Regular cardiac myocyte (primary cell): ENCODE measurements around the gene NME4. TPM values are rescaled to one million over a fixed set of nuclear protein-coding genes. Genes with fewer than 3 reads are reported as not detected.

ENCODE experiments used
- total RNA-seq: library from RNA; depleted of rRNA; stranded (reverse); fragments of >200 nt; gene quantifications from 2 replicates; pipeline ENCODE4 v1.2.3, GENCODE V29; 2014

Gene NME4
- total RNA-seq, result 56.1 and 80.3 TPM in 2 replicates

DNA sequence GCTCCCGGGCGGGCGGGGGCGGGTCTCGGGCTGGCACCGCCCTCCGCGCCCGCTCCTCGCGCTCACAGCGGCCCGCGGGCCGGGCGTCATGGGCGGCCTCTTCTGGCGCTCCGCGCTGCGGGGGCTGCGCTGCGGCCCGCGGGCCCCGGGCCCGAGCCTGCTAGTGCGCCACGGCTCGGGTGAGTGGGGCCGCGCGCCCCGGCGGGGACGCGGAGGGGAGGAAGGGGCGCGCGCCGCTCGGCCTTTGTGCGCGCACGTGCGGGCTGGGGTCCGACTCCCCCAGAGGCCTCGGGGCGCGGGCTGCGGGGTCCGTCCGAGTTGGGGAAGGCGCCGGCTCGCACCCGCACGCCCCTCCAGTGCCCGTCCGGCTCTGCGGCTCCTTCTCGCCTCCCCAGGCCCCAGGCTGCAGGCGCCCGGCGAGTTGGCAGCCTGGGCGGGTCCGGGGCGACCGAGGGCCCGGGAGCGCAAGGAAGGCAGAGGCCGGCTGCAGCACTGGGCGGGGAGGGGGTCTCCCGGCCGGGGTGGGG, at the start of gene NME4:
NME4 (plus strand) TSS at position 65 of the 527 bp plus-strand sequence; CDS start at position 89, 24 bp downstream.

DNA sequence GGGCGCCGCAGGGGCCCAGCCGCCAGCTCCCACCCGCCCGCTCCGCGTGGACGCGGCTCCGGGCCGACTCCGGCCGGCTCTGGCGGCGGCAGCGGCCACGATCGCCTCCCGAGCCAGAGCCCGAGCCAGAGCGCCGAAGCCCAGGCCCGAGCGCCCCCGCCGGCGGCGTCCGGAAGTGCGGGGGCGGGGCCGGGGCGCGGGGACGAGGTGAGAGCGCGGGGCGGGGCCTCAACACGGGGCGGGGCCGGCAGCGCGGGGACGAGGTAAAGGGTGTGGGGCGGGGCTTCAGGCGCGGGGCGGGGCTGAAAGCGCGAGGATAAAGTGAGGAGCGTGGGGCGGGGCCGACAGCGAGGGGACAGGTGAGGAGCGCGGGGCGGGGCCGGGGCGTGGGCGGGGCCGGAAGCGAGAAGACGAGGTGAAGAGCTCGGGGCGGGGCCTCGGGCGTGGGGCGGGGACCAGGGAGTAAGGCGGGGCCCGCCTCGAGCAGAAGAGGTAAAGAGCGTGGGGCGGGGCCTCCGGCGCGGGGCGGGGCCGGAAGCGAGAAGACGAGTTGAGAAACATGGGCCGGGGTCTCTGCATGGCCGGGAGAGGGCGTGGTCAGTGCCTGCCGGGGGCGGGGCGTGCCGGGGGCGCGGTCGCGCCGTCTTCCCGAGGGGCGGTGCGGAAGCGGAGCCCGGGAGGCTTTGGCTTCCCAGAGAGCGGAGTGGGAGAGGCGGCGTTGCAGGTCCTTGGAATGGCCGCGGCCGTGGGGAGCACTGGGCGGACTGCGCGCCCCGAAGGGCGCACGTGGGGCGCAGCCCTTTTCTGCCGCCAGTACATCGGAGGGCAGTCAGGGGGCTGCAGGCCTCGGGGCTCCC, 44.2 kb upstream of the NME4 start, which contains the start of gene AXIN1:
AXIN1 (minus strand) TSS at position 177 of the 857 bp plus-strand sequence. CDS start 5,698 bp downstream, outside the sequence.

DNA sequence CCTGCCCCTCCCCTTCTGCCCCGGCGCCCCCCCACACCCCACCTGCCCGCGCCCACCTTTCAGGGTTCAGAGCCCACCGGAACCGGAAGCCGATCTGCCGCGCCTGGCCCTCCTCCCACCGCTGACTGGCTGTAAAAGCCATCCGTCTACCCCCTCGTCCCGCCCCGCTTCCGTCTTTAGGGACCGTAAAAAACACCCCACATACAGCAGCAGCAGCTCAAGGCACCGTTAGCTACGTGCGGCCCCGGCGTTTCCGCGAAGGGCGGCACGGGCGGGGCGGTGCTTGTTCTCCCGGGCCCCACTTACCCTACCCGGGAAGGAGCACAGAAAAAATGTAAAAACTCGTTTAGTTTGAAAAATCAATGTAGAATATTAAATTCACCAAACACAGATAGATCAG, 26.6 kb upstream of the NME4 start, which contains the start of gene MRPL28:
MRPL28 (minus strand) TSS at position 96 of the 400 bp plus-strand sequence. CDS start 320 bp downstream, outside the sequence.

DNA sequence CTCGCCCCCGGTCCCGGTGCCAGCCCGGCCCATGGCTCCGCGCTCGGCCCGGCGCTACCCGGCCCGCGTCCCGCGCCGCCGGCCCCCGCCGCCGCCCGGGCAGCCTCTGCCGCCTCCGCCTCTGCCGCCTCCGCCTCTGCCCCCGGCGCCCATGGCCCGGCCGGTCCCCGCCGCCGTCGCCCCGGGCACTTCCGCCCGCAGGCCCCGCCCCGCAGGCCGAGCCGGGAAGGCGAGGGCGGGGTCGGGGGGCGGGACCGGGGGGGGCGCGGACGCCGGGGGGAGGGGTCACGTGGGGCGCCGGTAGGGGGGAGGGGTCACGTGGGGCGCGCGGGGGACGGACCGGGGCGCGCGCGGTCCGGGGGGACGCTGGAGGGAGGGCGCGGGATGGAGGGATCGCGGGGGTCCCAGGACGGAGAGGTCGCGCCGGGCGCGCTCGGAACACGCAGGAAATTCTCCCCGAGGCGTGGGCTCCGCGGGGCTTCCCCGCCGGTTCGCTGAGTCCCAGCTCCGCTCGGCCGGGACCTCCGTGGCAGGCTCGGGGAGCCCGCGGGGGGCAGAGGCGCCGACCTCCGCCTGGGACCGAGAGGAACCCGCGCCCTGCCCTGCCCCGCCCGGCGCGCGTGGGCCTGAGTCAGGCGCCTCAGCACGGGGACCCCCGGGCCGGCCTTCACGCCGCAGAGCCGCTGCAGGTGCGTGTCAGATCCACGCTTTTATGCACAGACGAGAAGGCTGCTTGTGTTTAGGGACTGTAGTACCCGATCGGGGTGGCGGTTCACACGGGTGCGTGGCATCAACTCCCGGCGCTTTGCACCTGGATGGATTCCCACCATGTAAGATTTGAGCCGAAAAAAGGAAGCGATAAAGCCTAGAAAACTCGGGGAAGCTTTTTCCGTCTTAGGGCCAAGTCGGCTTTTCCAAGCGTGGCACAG, 14.9 kb upstream of the NME4 start, which contains the start of gene PGAP6:
PGAP6 (minus strand) TSS at position 190 of the 929 bp plus-strand sequence; CDS start at position 33, 157 bp downstream.

DNA sequence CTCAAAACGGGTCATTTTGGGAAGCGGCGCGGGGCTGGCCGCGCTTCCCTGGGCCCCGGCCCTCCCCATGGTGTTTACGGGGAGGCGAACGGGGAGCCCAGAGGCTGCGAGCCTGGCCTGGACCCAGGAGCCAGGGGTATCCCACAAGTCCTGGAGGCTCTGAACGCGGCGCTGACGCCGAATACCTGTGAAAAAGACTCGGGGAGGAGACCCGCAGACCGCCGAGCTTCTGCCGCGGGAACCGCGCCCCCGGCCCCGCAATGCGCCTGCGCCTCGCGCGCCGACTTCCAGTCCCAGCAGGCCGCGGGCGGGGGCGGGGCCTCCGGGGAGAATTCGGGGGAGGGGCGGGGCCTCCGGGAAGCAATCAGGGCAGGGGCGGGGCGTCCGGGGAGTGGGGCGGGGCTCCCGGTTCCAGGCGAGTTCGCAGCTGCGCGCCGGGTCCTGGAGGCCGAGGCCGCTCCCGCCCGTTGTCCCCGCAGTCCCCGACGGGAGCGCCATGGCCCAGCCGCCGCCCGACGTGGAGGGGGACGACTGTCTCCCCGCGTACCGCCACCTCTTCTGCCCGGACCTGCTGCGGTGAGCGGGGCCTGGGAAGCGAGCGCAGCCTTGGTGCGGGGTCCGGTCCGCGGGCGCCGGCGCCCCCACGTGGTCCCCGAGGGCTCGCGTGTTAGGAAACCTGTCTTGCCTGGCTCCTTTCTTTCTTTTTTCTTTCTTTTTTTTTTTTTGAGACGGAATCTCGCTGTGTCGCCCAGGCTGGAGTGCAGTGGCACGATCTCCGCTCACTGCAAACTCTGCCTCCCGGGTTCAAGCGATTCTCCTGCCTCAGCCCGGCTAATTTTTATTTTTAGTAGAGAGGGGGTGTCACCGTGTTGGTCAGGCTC, 4.7 kb downstream of the NME4 start, which contains the start of gene DECR2:
DECR2 (plus strand) TSS at position 418 of the 881 bp plus-strand sequence; CDS start at position 497, 79 bp downstream.

DNA sequence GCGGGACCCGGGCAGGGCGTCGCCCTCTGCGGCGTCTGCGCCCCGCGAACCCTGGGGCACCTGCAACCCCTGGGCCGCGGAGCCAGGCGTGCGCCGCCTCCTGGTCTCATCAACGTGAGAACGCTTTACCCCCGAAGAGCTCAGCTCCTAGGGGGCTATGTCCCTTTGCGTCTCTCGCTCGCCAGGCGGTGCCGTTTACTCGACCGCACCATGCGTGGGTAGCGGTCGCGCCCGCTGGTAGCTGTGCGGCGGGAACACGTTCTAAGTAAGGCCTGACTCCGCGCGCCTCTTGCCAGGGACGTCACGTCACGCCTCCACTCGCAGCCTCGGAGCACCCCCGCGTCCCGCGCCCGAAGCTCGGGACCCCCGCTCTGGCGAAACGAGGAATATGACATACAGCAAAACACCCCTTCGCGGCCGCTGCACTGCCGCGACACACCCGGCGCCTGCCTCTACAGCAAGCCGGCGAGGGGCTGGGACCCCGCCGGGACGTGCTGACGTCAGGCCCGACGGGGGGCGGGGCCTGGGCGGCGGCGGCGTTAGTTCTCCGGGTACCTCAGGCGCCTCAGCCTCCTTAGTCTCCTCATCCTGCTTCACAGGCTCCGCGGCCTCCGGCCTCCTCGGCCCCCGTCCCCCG, 28.2 kb downstream of the NME4 start, which contains the start of gene RAB11FIP3:
RAB11FIP3 (plus strand) TSS at position 568 of the 637 bp plus-strand sequence. CDS start 358 bp downstream, outside the sequence.

Other genes starting within 250 kb of the NME4 start
- not detected in 2 replicates for gene HBZ, start 244.6 kb upstream of the NME4 start, total RNA-seq
- not detected in 2 replicates for gene HBM, start 231.2 kb upstream of the NME4 start, total RNA-seq
- not detected in 2 replicates for gene HBA2, start 224.3 kb upstream of the NME4 start, total RNA-seq
- gene HBA1, start 220.5 kb upstream of the NME4 start, total RNA-seq, result not detected in 2 replicates
- gene HBQ1, start 216.7 kb upstream of the NME4 start, total RNA-seq, result 0.19 TPM in 1 of 2 replicates, not detected in the other
- gene LUC7L, start 167.8 kb upstream of the NME4 start, total RNA-seq, result 36.9 and 37.4 TPM in 2 replicates
- 61.0 and 91.3 TPM in 2 replicates for gene FAM234A, start 162.4 kb upstream of the NME4 start, total RNA-seq
- gene RGS11, start 121.3 kb upstream of the NME4 start, total RNA-seq, result 0.38 and 2.3 TPM in 2 replicates
- gene ARHGDIG, start 116.6 kb upstream of the NME4 start, total RNA-seq, result 0.85 TPM in 1 of 2 replicates, not detected in the other
- 1.4 TPM in 1 of 2 replicates, not detected in the other for gene PDIA2, start 114.0 kb upstream of the NME4 start, total RNA-seq
- 21.7 and 23.4 TPM in 2 replicates for gene AXIN1, start 44.5 kb upstream of the NME4 start, total RNA-seq
- 44.3 and 110 TPM in 2 replicates for gene MRPL28, start 26.7 kb upstream of the NME4 start, total RNA-seq
- gene PGAP6, start 15.2 kb upstream of the NME4 start, total RNA-seq, result 62.9 and 66.8 TPM in 2 replicates
- gene DECR2, start 4.7 kb downstream of the NME4 start, total RNA-seq, result 9.0 and 19.4 TPM in 2 replicates
- 11.3 and 12.8 TPM in 2 replicates for gene RAB11FIP3, start 28.4 kb downstream of the NME4 start, total RNA-seq
- gene CAPN15, start 130.5 kb downstream of the NME4 start, total RNA-seq, result 24.0 and 37.2 TPM in 2 replicates
- not detected in 2 replicates for gene PRR35, start 163.2 kb downstream of the NME4 start, total RNA-seq
- 1.5 and 3.4 TPM in 2 replicates for gene NHLRC4, start 169.8 kb downstream of the NME4 start, total RNA-seq
- 17.8 and 19.0 TPM in 2 replicates for gene PIGQ, start 172.8 kb downstream of the NME4 start, total RNA-seq
- 9.3 and 13.4 TPM in 2 replicates for gene RAB40C, start 192.9 kb downstream of the NME4 start, total RNA-seq
- under 0.01 and 0.19 TPM in 2 replicates for gene WFIKKN1, start 233.8 kb downstream of the NME4 start, total RNA-seq
- 77.8 and 81.9 TPM in 2 replicates for gene METTL26, start 239.1 kb downstream of the NME4 start, total RNA-seq
- gene MCRIP2, start 244.6 kb downstream of the NME4 start, total RNA-seq, result 21.7 and 22.8 TPM in 2 replicates